GM12864 (cell line): ENCODE data around the gene LETM1.

Experiments used
- DNase-seq: peaks from one replicate; pipeline ENCODE4 v3.0.0-alpha.2; 2011; ENCODE audit warnings: low read depth
- H3K4me3 ChIP-seq: 2 replicates; pipeline ENCODE4 v1.5.1; 2011; ENCODE audit warnings: mild to moderate bottlenecking, low read depth, low read length, control low read depth
- CTCF ChIP-seq: IDR thresholded peaks from 2 replicates; pipeline ENCODE4 v1.5.1; 2011; ENCODE audit warnings: low read depth, mild to moderate bottlenecking, moderate library complexity, low read length, control low read depth, inconsistent platforms; ENCODE audit errors: missing control alignments

The LETM1 gene

GRCh38 chr4:1771555-1772305 lies 84.2 kb downstream of the LETM1 start:
- TF ChIP-seq CTCF: no peak
- DNase-seq: no peak
- no peak overlapping the region for H3K4me3 ChIP-seq

- no peak for DNase-seq
- TF ChIP-seq CTCF: no peak
- no peak overlapping the region for H3K4me3 ChIP-seq
These were observed 85.1 kb downstream of the LETM1 start for GRCh38 chr4:1770791-1771231.

- H3K4me3 ChIP-seq: no peak overlapping the region
- DNase-seq: no peak
- no peak for TF ChIP-seq CTCF
These were observed 85.7 kb downstream of the LETM1 start for GRCh38 chr4:1770245-1770644.

- no peak for TF ChIP-seq CTCF
- no peak overlapping the region for H3K4me3 ChIP-seq
- no peak for DNase-seq
These were observed 86.3 kb downstream of the LETM1 start for GRCh38 chr4:1769692-1770091.

- no peak for TF ChIP-seq CTCF
- no peak for DNase-seq
- no peak overlapping the region for H3K4me3 ChIP-seq
These were observed 87.5 kb downstream of the LETM1 start for GRCh38 chr4:1768367-1769034.

GRCh38 chr4:1767770-1768366 lies 88.1 kb downstream of the LETM1 start:
- DNase-seq: no peak
- TF ChIP-seq CTCF: peak; percentile 36
- no peak overlapping the region; the same call in 1 of the 2 replicates for H3K4me3 ChIP-seq
